CD14-positive monocyte (primary cell): ENCODE results near the gene FHIT. TPM values are rescaled to one million over a fixed set of nuclear protein-coding genes. Genes with fewer than 3 reads are reported as not detected.

Source experiments
- DNase-seq, 3 donors: peaks; one replicate each; pipeline ENCODE4 v3.0.0-alpha.2; 2011 to 2022
- H2AFZ ChIP-seq: 2 replicates; pipeline ENCODE4 v1.6.0; 2012; ENCODE audit warnings: mild to moderate bottlenecking, low read depth, low read length, inconsistent platforms; ENCODE audit not compliant: insufficient read depth, poor library complexity, severe bottlenecking
- H3K27ac ChIP-seq, 2 donors: 1 replicate in 1 of 2; 2 replicates in 1 of 2; pipeline ENCODE4 v1.5.1; 2012 to 2013; ENCODE audit warnings: low read length in 2 of 2, control low read depth in 1 of 2, inconsistent platforms in 1 of 2, low read depth in 1 of 2, mild to moderate bottlenecking in 1 of 2
- H3K27me3 ChIP-seq, 2 donors: one replicate each; pipeline versions ENCODE4 v1.6.0 to v1.6.1; 2011 to 2013; ENCODE audit warnings: low read length in 2 of 2; ENCODE audit not compliant: control insufficient read depth in 2 of 2, insufficient read depth in 2 of 2
- H3K36me3 ChIP-seq, 2 donors: replicated peaks in 1 of 2; 1 replicate in 1 of 2; 2 replicates in 1 of 2; pipeline versions ENCODE4 v1.5.1 to v1.6.1; 2012 to 2013; ENCODE audit warnings: low read length in 2 of 2, control low read depth in 1 of 2, inconsistent platforms in 1 of 2, mild to moderate bottlenecking in 1 of 2; ENCODE audit not compliant: insufficient read depth in 2 of 2, control insufficient read depth in 1 of 2
- H3K4me1 ChIP-seq, 2 donors: 1 replicate in 1 of 2; 2 replicates in 1 of 2; pipeline versions ENCODE4 v1.5.1 to v1.6.1; 2012 to 2013; ENCODE audit warnings: low read length in 2 of 2, control low read depth in 1 of 2, inconsistent platforms in 1 of 2, mild to moderate bottlenecking in 1 of 2, moderate library complexity in 1 of 2; ENCODE audit not compliant: insufficient read depth in 2 of 2, control insufficient read depth in 1 of 2
- H3K4me2 ChIP-seq: replicated peaks from 2 replicates; pipeline ENCODE3; 2012; ENCODE audit warnings: low read length, moderate library complexity, mild to moderate bottlenecking; ENCODE audit not compliant: poor library complexity, severe bottlenecking; ENCODE audit errors: extremely low read depth
- H3K4me3 ChIP-seq, 3 experiments: fragments of 200-600 bp in 1 of 3; sonication (generic) in 1 of 3; replicated peaks in 1 of 3; 1 replicate in 2 of 3; 2 replicates in 1 of 3; pipeline ENCODE4 v1.5.1; 2011 to 2013; ENCODE audit warnings: low read length in 3 of 3, mild to moderate bottlenecking in 3 of 3, control low read depth in 2 of 3, low read depth in 2 of 3, inconsistent platforms in 1 of 3, moderate library complexity in 1 of 3
- H3K79me2 ChIP-seq: 2 replicates; pipeline ENCODE4 v1.6.0; 2012; ENCODE audit warnings: mild to moderate bottlenecking, control low read depth, inconsistent platforms, low read length, moderate library complexity; ENCODE audit not compliant: insufficient read depth
- H3K9ac ChIP-seq: 2 replicates; pipeline ENCODE4 v1.6.0; 2017; ENCODE audit warnings: low read length, mild to moderate bottlenecking; ENCODE audit not compliant: insufficient read depth, poor library complexity, severe bottlenecking
- H3K9me3 ChIP-seq, 2 donors: replicated peaks in 1 of 2; 1 replicate in 1 of 2; 2 replicates in 1 of 2; pipeline versions ENCODE4 v1.5.1 to v1.6.1; 2012 to 2013; ENCODE audit warnings: low read length in 2 of 2, control low read depth in 1 of 2; ENCODE audit not compliant: control insufficient read depth in 1 of 2, insufficient read depth in 1 of 2
- H4K20me1 ChIP-seq: 2 replicates; pipeline ENCODE4 v1.6.0; 2012; ENCODE audit warnings: mild to moderate bottlenecking, low read length, control low read depth, moderate library complexity; ENCODE audit not compliant: insufficient read depth
- H3K27ac Mint-ChIP-seq, 7 donors: one replicate each; pipeline ENCODE4 v1.8.0; 2020; ENCODE audit warnings: mild to moderate bottlenecking in 7 of 7, mixed read lengths in 7 of 7, moderate library complexity in 6 of 7, inconsistent platforms in 2 of 7
- H3K27me3 Mint-ChIP-seq, 3 donors: one replicate each; pipeline ENCODE4 v1.8.0; 2021 to 2022; ENCODE audit warnings: low read depth in 3 of 3, mild to moderate bottlenecking in 3 of 3, mixed read lengths in 3 of 3, moderate library complexity in 3 of 3, inconsistent platforms in 1 of 3
- H3K36me3 Mint-ChIP-seq, 2 donors: one replicate each; pipeline ENCODE4 v1.8.0; 2020; ENCODE audit warnings: mixed read lengths in 2 of 2, inconsistent platforms in 1 of 2, mild to moderate bottlenecking in 1 of 2
- H3K4me1 Mint-ChIP-seq: one replicate; pipeline ENCODE4 v1.8.0; 2020; ENCODE audit warnings: mild to moderate bottlenecking, mixed read lengths
- H3K4me3 Mint-ChIP-seq, 2 donors: one replicate each; pipeline ENCODE4 v1.8.0; 2020; ENCODE audit warnings: mild to moderate bottlenecking in 2 of 2, mixed read lengths in 2 of 2, moderate library complexity in 1 of 2
- H3K9me3 Mint-ChIP-seq, 7 donors: one replicate each; pipeline ENCODE4 v1.8.0; 2020 to 2022; ENCODE audit warnings: mixed read lengths in 7 of 7, mild to moderate bottlenecking in 6 of 7, moderate library complexity in 6 of 7, inconsistent platforms in 2 of 7
- WGBS: methylation state at CpG from one replicate; pipeline ENCODE4 v1.1.5; 2013; ENCODE audit warnings: missing lambda C conversion rate; ENCODE audit not compliant: insufficient coverage; 5-methylcytosine and 5-hydroxymethylcytosine counted together
- intact Hi-C, 2 donors: fragments of 100-400 bp; cut with micrococcal nuclease; formaldehyde crosslinking; loops; one replicate each; pipeline versions ENCODE4 v1.15.0 to v1.15.1; 2023
- polyA plus RNA-seq, 3 donors: library from polyadenylated mRNA; depleted of rRNA in 1 of 3; unstranded in 2 of 3; stranded (reverse) in 1 of 3; fragments of 300-500 nt in 2 of 3; fragments of >200 nt in 1 of 3; fragmentation: Illumina TruSeq in 2 of 3; gene quantifications; 1 replicate in 2 of 3; 2 replicates in 1 of 3; pipeline ENCODE4 v1.2.3, GENCODE V29; 2012 to 2021
- TF ChIP-seq, protein P1 (sequence below): fragments of 200-600 bp; IDR thresholded peaks from one replicate; pipeline ENCODE4 v1.8.0; 2022; ENCODE audit warnings: antibody characterized with exemption, mild to moderate bottlenecking

Gene FHIT
- polyA plus RNA-seq, 3 donors: 1.7 to 3.4 (median 3.2) TPM

DNA sequence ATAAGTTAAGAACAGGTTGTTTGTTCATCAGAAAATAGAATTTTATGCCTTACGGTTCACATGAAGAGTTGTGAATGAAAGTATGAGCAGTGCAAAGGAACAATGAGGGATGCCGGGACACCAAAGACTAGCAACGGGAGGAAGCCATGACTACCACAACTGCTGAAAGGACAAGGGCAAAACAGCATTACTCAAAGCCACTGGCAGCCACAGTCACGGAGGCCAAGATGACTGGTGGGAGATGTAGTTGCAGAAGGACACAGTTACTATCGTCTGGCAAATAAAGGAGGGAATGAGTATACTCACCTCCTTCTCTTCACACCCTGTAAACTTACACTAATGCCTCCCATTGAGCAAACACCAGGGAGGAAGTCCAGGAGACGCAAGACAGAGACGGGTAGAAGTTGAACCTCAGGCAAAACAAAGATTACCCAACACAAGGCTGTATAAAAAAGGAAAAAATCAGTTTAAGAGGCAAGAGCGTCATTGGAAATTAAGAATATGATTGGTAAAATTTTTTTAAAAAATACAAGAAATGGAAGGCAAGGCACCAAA, 675.5 kb downstream of the FHIT start:
- no peak overlapping the region for H3K4me3 Mint-ChIP-seq
- H3K4me2 ChIP-seq: no peak overlapping the region
- H3K4me3 ChIP-seq: no peak overlapping the region
- H3K27me3 ChIP-seq: no peaks in the 10 kb centered on the region
- no peaks in the 10 kb centered on the region for H3K79me2 ChIP-seq
- no peak overlapping the region for H2AFZ ChIP-seq
- peak overlapping the region in 1 of 7 donors; percentile 4 for H3K27ac Mint-ChIP-seq
- peaks cover 0 to 2% (median 0%) of the 10 kb centered on the region in 3 donors for H3K27me3 Mint-ChIP-seq
- no peak overlapping the region for H3K27ac ChIP-seq
- H3K36me3 Mint-ChIP-seq: no peaks in the 10 kb centered on the region
- H3K9me3 ChIP-seq: no peaks in the 10 kb centered on the region
- no peak for DNase-seq
- WGBS: 70% methylated on average over 2 of the region's 8 CpGs
- H3K9ac ChIP-seq: no peak overlapping the region
- TF ChIP-seq, protein P1, sequence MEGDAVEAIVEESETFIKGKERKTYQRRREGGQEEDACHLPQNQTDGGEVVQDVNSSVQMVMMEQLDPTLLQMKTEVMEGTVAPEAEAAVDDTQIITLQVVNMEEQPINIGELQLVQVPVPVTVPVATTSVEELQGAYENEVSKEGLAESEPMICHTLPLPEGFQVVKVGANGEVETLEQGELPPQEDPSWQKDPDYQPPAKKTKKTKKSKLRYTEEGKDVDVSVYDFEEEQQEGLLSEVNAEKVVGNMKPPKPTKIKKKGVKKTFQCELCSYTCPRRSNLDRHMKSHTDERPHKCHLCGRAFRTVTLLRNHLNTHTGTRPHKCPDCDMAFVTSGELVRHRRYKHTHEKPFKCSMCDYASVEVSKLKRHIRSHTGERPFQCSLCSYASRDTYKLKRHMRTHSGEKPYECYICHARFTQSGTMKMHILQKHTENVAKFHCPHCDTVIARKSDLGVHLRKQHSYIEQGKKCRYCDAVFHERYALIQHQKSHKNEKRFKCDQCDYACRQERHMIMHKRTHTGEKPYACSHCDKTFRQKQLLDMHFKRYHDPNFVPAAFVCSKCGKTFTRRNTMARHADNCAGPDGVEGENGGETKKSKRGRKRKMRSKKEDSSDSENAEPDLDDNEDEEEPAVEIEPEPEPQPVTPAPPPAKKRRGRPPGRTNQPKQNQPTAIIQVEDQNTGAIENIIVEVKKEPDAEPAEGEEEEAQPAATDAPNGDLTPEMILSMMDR: no peak
- H4K20me1 ChIP-seq: no peaks in the 10 kb centered on the region
- intact Hi-C loops: no loop called here
- no peaks in the 10 kb centered on the region for H3K9me3 Mint-ChIP-seq
- no peaks in the 10 kb centered on the region for H3K4me1 ChIP-seq
- peaks cover 5% of the 10 kb centered on the region for H3K4me1 Mint-ChIP-seq
- no peaks in the 10 kb centered on the region for H3K36me3 ChIP-seq

GRCh38 chr3:60574046-60574769, 677.0 kb downstream of the FHIT start:
- DNase-seq: no peak
- Histone ChIP-seq H3K79me2 (no peaks in the 10 kb centered on the region), H4K20me1 (no peaks in the 10 kb centered on the region), H2AFZ (no peak overlapping the region), H3K4me3 (no peak overlapping the region), H3K36me3 (no peaks in the 10 kb centered on the region), H3K27me3 (no peaks in the 10 kb centered on the region), H3K9me3 (no peaks in the 10 kb centered on the region), H3K4me1 (no peaks in the 10 kb centered on the region), H3K27ac (no peak overlapping the region), H3K9ac (no peak overlapping the region), H3K4me2 (no peak overlapping the region)
- Mint-ChIP-seq H3K4me3 (no peak overlapping the region), H3K4me1 (peaks cover 5% of the 10 kb centered on the region), H3K36me3 (no peaks in the 10 kb centered on the region), H3K27ac (no peak overlapping the region), H3K27me3 (peaks cover 0 to 2% (median 0%) of the 10 kb centered on the region in 3 donors), H3K9me3 (no peaks in the 10 kb centered on the region)
- WGBS: 76% methylated on average over 6 of the region's 10 CpGs
- intact Hi-C loops: no loop called here
- TF ChIP-seq, protein P1: no peak
